ENCODE measurements around the gene ETFRF1.

ETFRF1 gene, protein sequence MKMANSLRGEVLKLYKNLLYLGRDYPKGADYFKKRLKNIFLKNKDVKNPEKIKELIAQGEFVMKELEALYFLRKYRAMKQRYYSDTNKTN

GRCh38 chr12:25195056-25195971 is at the start of gene ETFRF1, which contains the start of gene DNAI7:
Gene ETFRF1 (plus strand): TSS chr12:25195237. CDS start chr12:25203957, 8,720 bp downstream.
Gene DNAI7 (minus strand): TSS chr12:25195160. CDS start chr12:25195078, 82 bp downstream.
- peak; percentile 89 for DNase-seq

GRCh38 chr12:25146686-25147085 is 48.4 kb upstream of the ETFRF1 start:
- no peak for DNase-seq

DNA sequence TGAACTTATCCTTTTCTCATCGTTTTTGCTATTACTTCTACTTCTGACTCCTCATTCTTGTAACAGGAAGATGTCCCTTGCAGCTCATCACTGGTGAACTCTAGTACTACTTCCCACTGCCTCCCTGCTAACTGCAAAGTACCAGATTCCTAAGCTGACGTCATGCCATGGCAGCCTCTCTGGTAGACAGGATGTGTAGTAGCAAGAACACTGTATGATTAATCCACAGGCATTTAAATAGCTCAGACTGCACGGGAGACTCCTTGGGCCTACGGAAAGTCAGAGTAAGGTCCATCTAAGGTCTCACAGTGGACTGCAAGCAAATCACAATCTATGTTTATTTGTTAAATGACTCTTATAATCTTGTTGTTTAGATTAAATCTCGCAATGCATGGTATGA is 43.6 kb upstream of the ETFRF1 start:
- no peak for DNase-seq

DNA sequence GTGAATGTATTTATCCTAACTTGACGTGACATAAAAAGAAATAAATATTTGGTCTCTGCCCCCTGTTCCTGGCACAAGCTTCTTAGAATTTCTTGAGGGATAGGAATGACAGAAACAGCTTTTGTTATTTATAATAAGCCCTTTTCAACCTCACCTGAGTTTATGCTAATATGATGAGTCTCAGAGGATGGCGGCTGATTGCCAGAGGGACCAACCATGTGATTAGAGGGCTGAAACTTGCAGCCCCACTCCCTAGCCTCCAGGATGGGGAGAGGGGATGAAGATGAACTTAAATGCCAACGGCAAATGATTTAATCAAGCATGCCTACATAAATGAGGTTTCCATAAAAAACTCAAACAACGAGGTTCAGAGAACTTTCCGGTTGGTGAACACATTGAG is 43.0 kb upstream of the ETFRF1 start:
- no peak for DNase-seq

- no peak for DNase-seq
Observed at GRCh38 chr12:25155022-25155576, 39.9 kb upstream of the ETFRF1 start.

DNA sequence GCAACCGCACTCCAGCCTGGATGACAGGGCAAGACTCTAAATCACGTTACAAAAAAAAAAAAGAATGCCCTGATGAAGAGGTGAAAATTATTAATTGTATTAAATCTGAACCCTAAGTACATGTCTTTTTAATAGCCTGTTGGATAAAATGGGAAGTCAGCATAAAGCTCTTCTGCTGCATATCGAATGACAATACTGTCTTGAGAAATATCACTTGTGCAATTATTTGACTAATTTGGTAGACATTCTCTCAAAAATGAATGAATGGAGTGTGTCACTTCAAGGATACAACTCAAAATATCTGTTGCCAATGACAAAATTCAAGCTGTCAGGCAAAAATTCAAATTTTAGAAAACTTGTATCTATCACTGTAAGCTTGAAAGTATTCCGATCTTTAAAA is 39.0 kb upstream of the ETFRF1 start:
- DNase-seq: no peak

- DNase-seq: no peak
Observed at GRCh38 chr12:25162866-25163265, 32.2 kb upstream of the ETFRF1 start.

GRCh38 chr12:25182765-25183164 is 12.3 kb upstream of the ETFRF1 start:
- no peak for DNase-seq

DNA sequence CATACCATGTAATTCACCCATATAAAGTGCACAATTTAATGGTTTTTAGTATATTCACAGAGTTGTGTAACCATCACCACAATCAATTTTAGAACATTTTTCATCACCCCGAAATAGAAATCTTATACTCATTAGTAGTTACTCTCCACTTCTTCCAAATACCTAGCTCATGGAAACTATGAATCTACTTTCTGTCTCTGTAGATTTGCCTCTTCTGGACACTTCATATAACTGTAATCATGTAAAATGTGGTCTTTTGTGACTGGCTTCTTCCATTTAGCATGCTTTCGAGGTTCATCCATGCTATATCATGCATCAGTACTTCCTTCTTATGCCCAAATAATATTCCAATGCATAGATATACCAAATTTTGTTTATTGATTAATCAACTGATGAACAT is 10.9 kb upstream of the ETFRF1 start:
- DNase-seq: no peak

DNA sequence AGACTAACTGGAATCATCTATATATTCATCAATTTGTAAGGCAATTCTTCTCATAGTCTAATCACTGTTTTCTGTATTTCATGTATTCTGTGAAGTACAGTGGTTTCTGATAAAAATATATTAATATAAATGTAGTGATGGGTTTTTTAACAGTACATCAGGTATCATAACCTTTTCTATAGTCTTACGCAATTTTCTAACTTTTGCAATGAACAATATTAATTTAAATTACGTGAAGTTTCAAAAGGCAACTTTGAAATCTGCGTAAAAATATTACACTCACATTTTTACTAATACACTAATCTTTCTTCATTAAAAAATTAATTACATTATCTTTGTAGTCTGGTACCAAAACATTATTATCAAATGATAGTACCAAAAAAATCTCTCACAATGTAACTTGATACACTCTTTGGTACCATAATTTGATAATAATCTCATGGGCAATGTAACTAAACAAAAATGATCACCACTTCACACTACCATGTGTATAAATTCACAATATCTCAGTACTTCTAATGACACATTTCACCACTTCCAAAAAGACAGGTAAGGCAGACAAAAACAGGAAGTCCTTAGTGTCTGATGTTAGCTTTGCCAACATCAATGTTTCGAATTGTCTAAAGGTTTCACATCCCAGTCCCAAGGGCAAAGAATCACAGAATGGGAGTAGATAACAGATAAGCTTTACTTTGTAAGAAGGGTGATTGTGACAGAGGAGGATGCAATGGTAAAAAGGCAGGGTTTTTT is 8.8 kb upstream of the ETFRF1 start:
- no peak for DNase-seq

GRCh38 chr12:25186788-25187402 is 8.1 kb upstream of the ETFRF1 start:
- DNase-seq: no peak

DNA sequence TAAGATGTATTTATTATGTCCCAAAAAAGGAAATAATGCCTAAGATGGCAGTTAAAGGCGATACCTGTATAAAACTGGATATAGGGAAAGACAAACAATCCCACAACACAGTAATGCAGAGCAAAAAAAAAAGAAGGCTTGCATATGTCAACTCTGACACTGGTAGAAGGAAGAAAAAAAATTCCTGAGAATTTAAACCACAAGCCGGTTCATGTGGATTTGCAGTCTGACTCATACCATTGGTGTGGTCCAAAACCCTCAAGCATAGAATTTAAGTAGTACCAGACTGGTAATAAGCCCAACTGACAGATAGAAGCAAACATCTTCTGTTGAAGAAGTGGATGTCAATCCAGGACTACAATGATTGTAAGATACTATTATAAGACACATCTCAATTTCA is 7.3 kb upstream of the ETFRF1 start:
- no peak for DNase-seq

GRCh38 chr12:25189656-25190055 is 5.4 kb upstream of the ETFRF1 start:
- no peak for DNase-seq

- DNase-seq: no peak
Observed at GRCh38 chr12:25190793-25191192, 4.2 kb upstream of the ETFRF1 start.

- DNase-seq: no peak
Observed at GRCh38 chr12:25194214-25194613, 823 bp upstream of the ETFRF1 start.

DNA sequence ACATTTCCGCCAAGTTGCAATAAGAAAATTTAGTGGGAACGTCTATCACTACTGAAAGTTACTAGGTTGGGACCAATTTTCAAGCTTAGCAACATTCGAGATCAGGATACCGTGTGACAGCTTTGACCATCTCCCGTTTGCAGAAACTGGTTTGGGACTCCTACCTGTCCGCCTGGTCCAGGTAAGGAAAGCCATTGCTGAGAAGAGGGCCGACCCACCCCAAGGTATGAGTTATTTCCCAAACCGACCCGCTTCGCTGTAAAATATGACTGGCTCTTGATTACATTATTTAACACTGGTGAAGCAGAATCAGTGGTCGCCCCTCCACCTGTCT is 348 bp upstream of the ETFRF1 start:
- DNase-seq: no peak

GRCh38 chr12:25197608-25198007 is 2.6 kb downstream of the ETFRF1 start:
- no peak for DNase-seq

DNA sequence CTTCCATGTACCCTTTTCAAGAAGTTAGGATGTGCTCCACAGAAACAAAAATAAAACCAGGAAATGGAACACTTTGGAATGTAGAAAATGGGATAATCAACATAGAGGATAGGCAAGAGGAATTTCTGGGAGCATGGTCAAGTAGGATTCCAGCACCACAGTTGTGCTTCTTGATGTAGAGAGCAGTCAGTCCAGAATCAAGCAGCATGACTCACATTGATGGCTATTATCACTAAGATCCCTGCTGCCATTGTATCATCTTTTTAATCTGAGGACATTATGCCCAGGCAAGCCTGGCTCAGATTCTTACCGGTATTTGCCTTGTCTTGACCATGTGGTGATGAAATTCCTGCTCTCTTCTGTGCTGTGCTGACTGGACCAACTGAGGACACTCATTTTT is 5.7 kb downstream of the ETFRF1 start:
- DNase-seq: no peak

GRCh38 chr12:25202137-25202536 is 7.1 kb downstream of the ETFRF1 start:
- no peak for DNase-seq

GRCh38 chr12:25207411-25207810 is 12.4 kb downstream of the ETFRF1 start:
- no peak for DNase-seq

DNA sequence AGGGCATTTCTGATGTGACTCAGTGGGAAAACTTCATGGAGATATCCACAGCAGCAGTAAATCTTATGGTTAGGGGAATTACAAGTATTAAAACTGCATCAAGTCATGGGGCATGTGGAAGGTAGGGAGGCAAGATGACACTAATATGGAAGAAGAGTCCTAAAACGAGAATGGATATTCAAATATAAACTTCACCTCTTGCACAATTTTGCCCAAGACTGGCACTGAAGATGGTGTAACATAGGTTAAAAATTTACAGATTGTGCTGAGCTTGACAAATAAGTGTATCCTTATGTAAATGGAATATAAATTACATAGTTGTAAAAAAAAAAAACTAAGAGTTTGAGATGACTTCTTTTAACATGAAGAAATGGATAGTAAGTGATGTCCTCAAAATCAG is 12.8 kb downstream of the ETFRF1 start:
- DNase-seq: no peak

GRCh38 chr12:25208554-25208953 is 13.5 kb downstream of the ETFRF1 start:
- no peak for DNase-seq

DNA sequence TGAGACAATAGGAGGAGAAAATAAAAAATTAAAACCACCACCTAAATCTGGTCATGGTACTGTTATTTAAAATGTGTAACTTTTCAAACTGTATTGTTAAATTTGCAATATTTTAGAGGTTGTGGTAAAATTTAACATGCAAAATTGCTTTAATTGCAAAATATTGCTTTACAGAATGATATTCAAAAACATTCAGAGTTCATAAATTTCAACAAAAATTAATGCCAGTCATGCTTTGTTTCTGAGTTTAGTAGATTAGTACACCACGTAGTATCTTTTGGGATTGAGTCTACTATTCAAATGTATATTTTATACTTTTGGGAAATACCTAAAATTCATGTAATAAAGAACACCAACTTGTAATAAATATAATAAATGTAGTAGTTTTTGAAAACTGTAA is 18.3 kb downstream of the ETFRF1 start:
- DNase-seq: no peak

Measured in activated CD4-positive, alpha-beta T cell treated with anti-CD3 and anti-CD28 coated beads for 1 hour (primary cell).